ENCODE measurements around the gene LRP2BP.

The LRP2BP gene

DNA sequence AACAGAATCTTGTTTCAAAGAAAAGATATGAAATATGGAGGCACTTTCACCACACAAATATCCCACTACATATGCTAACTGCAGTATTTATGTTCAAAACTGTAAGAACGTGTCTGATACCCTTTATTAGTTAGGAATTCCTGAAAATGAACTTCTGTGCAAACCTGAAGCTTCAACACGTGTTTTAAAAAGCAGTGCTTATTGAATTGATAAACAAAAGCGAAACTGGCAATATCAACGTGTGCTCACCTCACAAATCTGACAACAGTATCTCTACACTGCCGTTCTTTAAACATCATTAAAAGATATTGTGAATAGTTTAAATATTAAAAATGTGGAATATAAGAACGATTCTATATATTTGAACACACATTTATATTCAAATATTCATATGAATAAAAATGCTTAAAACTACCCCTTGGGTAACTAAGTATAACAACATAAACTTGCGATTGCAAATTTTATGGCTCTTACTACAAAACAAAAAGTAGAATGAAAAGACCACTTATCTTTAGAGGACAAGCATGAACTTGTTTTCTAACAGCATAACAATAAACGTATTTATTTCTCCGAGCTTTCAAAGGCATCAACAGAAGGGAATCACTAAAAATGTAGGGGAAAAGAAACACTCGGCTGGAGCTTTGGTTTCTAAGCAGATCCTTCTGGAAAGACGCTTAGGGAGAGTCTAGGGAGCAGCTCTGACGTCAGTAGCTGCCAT lies at the start of gene LRP2BP:
Gene LRP2BP (minus strand): TSS at position 687 of the 718 bp plus-strand sequence. CDS start 17,738 bp downstream, outside the sequence.
- DNase-seq, result peak; percentile 26

- no peak for DNase-seq
Observed at GRCh38 chr4:185445209-185445608, 49.5 kb upstream of the LRP2BP start.

DNA sequence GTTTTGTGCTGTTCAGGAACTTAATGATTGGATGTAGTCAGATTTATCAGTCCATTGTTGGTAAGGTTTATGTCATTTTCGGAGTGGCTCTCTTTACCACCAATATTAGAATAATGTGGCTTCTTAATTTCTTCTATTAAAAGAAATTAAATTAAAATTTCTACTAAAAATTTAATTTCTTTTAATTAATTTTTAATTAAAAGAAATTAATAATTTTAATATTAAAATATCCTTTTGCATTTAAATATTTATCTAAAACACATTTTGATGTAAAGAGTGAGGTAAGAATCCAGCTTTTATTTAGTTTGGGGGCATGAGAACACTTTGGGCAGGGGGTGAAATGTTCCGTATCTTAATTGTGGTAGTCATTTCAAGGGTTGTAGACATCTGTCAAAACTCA lies 45.8 kb upstream of the LRP2BP start:
- DNase-seq, result no peak

GRCh38 chr4:185437809-185438208 lies 42.1 kb upstream of the LRP2BP start:
- DNase-seq, result no peak

GRCh38 chr4:185435466-185435865 lies 39.7 kb upstream of the LRP2BP start:
- no peak for DNase-seq

DNA sequence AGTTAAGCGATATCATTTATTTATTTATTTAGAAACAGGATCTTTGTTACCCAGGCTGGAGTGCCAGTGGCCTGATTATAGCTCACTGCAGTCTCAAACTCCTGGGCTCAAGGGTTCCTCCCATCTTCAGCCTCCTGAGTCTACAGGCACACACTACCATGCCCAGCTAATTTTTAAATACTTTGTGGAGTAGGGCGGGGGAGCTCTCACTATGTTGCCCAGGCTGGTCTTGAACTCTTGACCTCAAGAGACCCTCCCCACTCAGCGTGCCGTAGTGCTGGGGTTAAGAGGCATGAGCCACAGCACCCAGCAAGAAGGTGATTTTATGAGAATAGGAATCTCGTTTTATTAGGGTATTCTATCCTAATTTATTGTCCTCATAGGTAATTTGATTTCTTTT lies 33.9 kb upstream of the LRP2BP start:
- no peak for DNase-seq

- no peak for DNase-seq
Observed at GRCh38 chr4:185426960-185427688, 31.4 kb upstream of the LRP2BP start.

GRCh38 chr4:185425647-185426352 lies 30.1 kb upstream of the LRP2BP start, which contains the start of gene UFSP2:
UFSP2 (minus strand) TSS chr4:185425964; CDS start chr4:185425868, 96 bp downstream.
- DNase-seq, result peak; percentile 84

DNA sequence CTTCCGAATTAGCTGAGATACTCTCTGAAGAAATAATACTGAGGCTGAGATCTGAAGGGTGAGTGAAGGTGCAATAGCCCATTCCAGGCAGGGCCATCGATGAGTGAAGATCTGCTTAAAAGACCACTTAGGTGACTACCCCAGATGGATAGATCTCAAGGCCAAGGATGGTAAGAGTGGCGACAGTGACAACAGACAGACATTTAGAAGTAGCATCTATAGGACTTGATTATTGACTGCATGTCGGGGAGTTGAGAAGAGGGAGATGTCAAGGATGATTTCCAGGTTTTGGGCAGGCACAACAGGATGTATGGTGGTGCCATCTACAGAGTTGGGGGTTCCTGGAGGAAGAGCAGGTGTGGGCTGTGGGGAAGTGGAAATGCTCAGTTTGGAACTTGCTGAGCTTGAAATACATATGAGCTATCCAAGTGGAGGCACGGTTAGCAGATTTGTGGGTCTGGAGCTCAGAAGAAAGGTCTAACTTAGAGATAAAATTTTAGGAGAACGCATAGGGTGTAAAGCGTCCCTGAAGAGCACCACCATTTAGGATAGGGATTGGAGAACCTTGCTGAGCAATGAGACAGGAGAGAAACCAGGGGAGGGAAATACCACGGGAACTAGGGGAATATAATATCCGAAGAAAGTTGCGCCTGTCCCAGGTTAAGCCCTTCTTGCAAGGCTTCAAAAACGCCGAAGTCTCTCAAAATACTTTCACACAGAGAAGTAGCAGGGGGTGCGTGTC lies 29.4 kb upstream of the LRP2BP start:
- DNase-seq, result no peak

DNA sequence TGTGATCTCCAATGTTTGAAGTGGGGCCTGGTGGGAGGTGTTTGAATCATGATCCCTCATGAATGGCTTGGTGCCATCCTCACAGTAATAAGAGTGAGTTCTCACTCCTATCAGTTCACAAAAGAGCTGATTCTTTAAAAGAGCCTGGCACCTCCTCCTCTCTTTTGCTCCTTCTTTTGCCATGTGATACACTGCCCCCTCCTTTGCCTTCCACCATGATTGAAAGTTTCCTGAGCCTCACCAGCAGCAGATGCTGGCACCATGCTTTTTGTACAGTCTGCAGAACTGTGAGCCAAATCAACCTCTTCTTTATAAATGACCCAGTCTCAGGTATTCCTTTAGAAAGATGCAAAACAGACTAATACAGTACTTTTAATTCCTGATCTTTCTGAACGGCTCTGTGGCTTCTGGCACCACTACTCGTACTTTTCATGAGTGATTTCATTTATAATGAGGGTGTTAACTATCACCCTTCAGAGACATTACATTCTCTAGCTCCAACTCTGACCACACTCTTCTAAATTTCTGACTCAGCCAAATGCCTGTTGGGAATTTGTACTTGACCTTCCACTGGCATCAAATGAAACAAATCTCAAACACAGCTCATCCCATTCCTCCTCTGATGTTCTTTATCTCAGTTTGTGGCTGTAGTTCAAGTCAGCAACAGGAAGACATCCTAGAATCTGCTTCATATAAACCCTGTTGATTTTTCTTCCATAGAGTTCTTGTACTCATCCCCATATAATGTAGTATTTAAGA lies 25.8 kb upstream of the LRP2BP start:
- DNase-seq, result no peak

DNA sequence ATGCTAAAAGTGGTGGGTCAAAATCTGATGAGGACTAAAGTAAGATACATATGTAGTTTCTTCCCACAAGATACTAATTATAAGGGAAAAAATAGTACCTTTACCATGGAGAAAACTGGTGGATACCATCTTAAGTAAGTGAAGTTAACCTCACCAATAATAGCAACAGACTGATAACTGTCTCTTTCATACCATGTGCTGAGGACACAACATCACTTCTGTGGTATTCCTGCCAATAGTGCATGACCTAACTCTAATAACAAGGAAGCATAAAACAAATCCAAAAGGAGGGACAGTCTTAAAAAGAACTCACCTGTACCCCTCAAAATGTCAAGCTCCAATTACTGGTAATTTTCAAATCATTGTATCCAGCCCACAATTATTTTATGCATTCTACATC lies 21.2 kb upstream of the LRP2BP start:
- DNase-seq, result no peak

- no peak for DNase-seq
Observed at GRCh38 chr4:185412412-185412811, 16.7 kb upstream of the LRP2BP start.

GRCh38 chr4:185411849-185412248 lies 16.1 kb upstream of the LRP2BP start:
- DNase-seq, result no peak

DNA sequence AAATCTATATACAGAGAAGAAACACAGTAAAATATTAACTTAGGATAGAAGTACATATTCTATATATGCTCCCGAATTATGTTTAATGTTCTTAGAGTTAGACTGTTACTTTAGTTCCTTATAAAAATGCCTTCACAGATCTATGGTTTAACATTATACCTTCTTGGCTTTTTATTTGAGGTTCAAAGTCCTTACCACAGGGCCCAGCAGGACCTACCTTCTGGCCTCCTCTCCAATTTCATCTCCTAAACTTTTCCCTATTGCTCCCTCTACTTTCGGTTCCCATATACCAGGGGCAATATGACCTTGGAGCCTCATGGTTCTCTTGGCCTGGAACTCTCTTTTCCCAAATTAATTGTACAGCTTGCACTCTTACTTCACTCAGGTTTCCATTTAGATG lies 12.7 kb upstream of the LRP2BP start:
- no peak for DNase-seq

GRCh38 chr4:185405296-185405999 lies 9.7 kb upstream of the LRP2BP start:
- no peak for DNase-seq

DNA sequence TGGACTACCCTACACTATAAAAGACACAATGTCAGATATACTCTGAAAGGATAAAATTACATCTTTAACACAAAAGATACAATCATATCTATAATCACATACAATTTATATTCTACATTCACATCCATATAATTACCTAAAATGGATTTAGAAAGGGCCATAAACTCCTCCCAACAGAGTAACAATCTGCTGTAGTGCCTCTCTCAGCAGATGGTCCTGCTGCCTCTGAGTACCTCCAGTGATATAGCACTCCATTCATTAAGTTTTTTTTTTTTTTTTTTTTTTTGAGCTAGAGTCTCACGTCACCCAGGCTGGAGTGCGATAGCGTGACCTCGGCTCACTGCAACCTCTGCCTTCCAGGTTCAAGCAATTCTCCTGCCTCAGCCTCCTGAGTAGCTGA lies 8.3 kb upstream of the LRP2BP start:
- DNase-seq, result no peak

- DNase-seq, result no peak
Observed at GRCh38 chr4:185399466-185399865, 3.7 kb upstream of the LRP2BP start.

DNA sequence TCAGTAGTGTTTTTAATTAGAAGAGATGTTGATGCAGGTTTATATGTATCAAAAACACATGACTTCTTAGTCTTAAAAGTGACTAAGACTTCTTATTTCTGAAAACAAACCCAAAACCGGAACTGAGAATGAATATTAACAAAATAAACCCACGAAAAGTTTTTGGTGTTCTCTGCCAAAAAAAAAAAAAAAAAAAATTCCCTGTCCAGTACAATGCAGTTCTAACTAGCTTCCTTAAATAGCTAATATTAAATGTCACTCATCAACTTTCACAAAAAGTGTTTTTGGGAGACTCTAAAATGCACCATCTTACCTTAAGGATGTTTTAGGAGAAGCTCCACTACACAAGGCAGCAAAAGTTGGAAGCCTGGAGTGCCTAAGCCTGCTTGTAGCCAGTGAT lies 2.9 kb upstream of the LRP2BP start:
- DNase-seq, result no peak

GRCh38 chr4:185396724-185397385 lies 1.1 kb upstream of the LRP2BP start, which contains the start of gene ANKRD37:
ANKRD37 (plus strand) TSS chr4:185396841; CDS start chr4:185396924, 83 bp downstream.
- peak; percentile 30 for DNase-seq

- peak; percentile 89 for DNase-seq
Observed at GRCh38 chr4:185395956-185396723, 416 bp upstream of the LRP2BP start.

All from NCI-H774 (cell line).